ENCODE measurements around the gene ZFP62. TPM values are rescaled to one million over a fixed set of nuclear protein-coding genes. Genes with fewer than 3 reads are reported as not detected.

ZFP62 gene
- total and polyA plus RNA-seq, 2 of the 8 experiments (the other 6 are each of a cell fraction or from before 2014, with no cell fraction given), result 9.3 to 38.5 TPM

- H3K36me3 ChIP-seq (ENCODE audit: control insufficient read depth in 2 of 4, insufficient read depth in 4 of 4, low read length in 3 of 4), result no peaks in the 10 kb centered on the region
- no peak overlapping the region for H2AK5ac ChIP-seq (ENCODE audit: low read depth, low read length)
- H3K56ac ChIP-seq (replicated peaks; ENCODE audit: insufficient read length, low read depth, low read length), result no peak overlapping the region
- H4K20me1 ChIP-seq (replicated peaks in 1 of 2; ENCODE audit: control insufficient read depth in 1 of 2, insufficient read depth in 2 of 2, low read length in 2 of 2), result peaks cover 0 to 3% of the 10 kb centered on the region in 2 experiments
- H3K14ac ChIP-seq (ENCODE audit: insufficient read length), result no peak overlapping the region
- H3K79me2 ChIP-seq (ENCODE audit: control insufficient read depth in 1 of 2, insufficient read depth in 2 of 2, low read length in 2 of 2), result no peaks in the 10 kb centered on the region
- no peak overlapping the region for H4K5ac ChIP-seq (ENCODE audit: insufficient read length, low read depth, low read length)
- ChIA-PET CTCF (ENCODE audit: partially characterized antibody) (interaction anchor here (0.9 to 1.4 kb wide), 3 partner anchors 9 to 122 kb away, joined by 3 to 4 read pairs (median 4); no protein-coding TSS in a partner anchor), POLR2A (ENCODE audit: partially characterized antibody) (interaction anchor here (0.6 to 0.7 kb wide), 2 partner anchors 18 to 60 kb away, joined by 3 read pairs; no protein-coding TSS in a partner anchor)
- no peak overlapping the region for H3K18ac ChIP-seq (ENCODE audit: extremely low read depth, low read length)
- H3K9me3 ChIP-seq (ENCODE audit: insufficient read depth in 2 of 2, low read depth in 1 of 2, low read length in 1 of 2), result peaks cover 0 to 3% of the 10 kb centered on the region in 2 experiments; a peak in 1 of 4 replicates
- no peak overlapping the region for H3K9ac ChIP-seq (replicated peaks in 1 of 4; ENCODE audit: extremely low read depth in 1 of 4, low read depth in 3 of 4, low read length in 3 of 4)
- H2BK120ac ChIP-seq (replicated peaks; ENCODE audit: low read depth, low read length), result no peak overlapping the region
- H2BK15ac ChIP-seq (ENCODE audit: low read length), result no peak overlapping the region
- H3K27me3 ChIP-seq (replicated peaks in 1 of 4; ENCODE audit: control insufficient read depth in 3 of 4, extremely low read depth in 1 of 4, insufficient read depth in 3 of 4, low read length in 3 of 4), result no peaks in the 10 kb centered on the region; a peak in 1 of 7 replicates
- H2AFZ ChIP-seq (ENCODE audit: low read length), result no peak overlapping the region
- no peak overlapping the region for H3K4me3 ChIP-seq (ENCODE audit: extremely low read depth in 1 of 4, insufficient read depth in 2 of 4, low read depth in 3 of 4, low read length in 4 of 4)
- H3K4me2 ChIP-seq (ENCODE audit: insufficient read depth in 1 of 2, low read depth in 2 of 2, low read length in 2 of 2), result no peak overlapping the region
- H3K79me1 ChIP-seq (ENCODE audit: low read depth, low read length), result no peaks in the 10 kb centered on the region
- no peak overlapping the region for H3K23ac ChIP-seq (ENCODE audit: insufficient read length)
- H2BK20ac ChIP-seq (ENCODE audit: low read length), result no peak overlapping the region
- 84% methylated on average over 3 of the region's 3 CpGs; no CpG with 5 or more reads in 1 of the 2 experiments for WGBS, 2 experiments (ENCODE audit: extremely low coverage in 1 of 2, insufficient coverage in 1 of 2, insufficient read length in 1 of 2, insufficient replicate concordance in 2 of 2, low coverage in 1 of 2, low lambda C conversion rate in 2 of 2, missing lambda C conversion rate in 1 of 2)
- no peak overlapping the region for H2BK5ac ChIP-seq (ENCODE audit: low read depth, low read length)
- H3K4me1 ChIP-seq (replicated peaks in 1 of 4; ENCODE audit: control insufficient read depth in 3 of 4, insufficient read depth in 4 of 4, low read length in 3 of 4), result peaks cover 0 to 5% (median 3%) of the 10 kb centered on the region in 4 experiments; a peak in 1 of 7 replicates
- no peak overlapping the region for H4K8ac ChIP-seq (ENCODE audit: extremely low read depth, insufficient read depth, low read length)
- no peak overlapping the region for H4K91ac ChIP-seq (replicated peaks; ENCODE audit: insufficient read length, low read length)
- H3K27ac ChIP-seq (ENCODE audit: low read depth, low read length), result no peak overlapping the region
- no peak overlapping the region for H3K4ac ChIP-seq (replicated peaks; ENCODE audit: insufficient read length, low read depth, low read length)
- DNase-seq (ENCODE audit: low read depth in 1 of 2, low spot score in 2 of 2) (no peak), FAIRE-seq (no peak)
- no peak overlapping the region for H2BK12ac ChIP-seq (ENCODE audit: low read depth, low read length)
- H3K23me2 ChIP-seq (ENCODE audit: low read depth, low read length), result no peaks in the 10 kb centered on the region
- TF ChIP-seq RBBP5 (IDR thresholded peaks at IDR 0.05; ENCODE audit: borderline replicate concordance, low read depth, low read length) (no peak), JUN (IDR thresholded peaks at IDR 0.05; ENCODE audit: low read depth, low read length) (no peak), ASH2L (IDR thresholded peaks at IDR 0.05; ENCODE audit: low read length) (no peak), USF2 (IDR thresholded peaks at IDR 0.05; ENCODE audit: low read length) (no peak), E2F6 (IDR thresholded peaks at IDR 0.05) (no peak), BACH1 (IDR thresholded peaks at IDR 0.05; ENCODE audit: low read length) (no peak), RXRA (IDR thresholded peaks at IDR 0.05; ENCODE audit: insufficient read depth, low read depth, low read length) (no peak), PHF8 (conservative IDR thresholded peaks at IDR 0.05; ENCODE audit: low read depth, low read length) (no peak), SIN3A (conservative IDR thresholded peaks at IDR 0.05 in 1 of 2, IDR thresholded peaks at IDR 0.05 in 1 of 2; ENCODE audit: low read depth in 1 of 2, low read length in 2 of 2) (no peak), POLR2AphosphoS5 (IDR thresholded peaks at IDR 0.05; ENCODE audit: low read depth, low read length) (no peak), CHD1 (IDR thresholded peaks at IDR 0.05; ENCODE audit: low read depth, low read length) (no peak), CBX5 (IDR thresholded peaks at IDR 0.05; ENCODE audit: low read depth, low read length) (no peak)
Measured at GRCh38 chr5:180839935-180840334, 21.1 kb downstream of the ZFP62 start.

Measured in H1 (cell line).